ENCODE data around the gene EDEM3.

DNA sequence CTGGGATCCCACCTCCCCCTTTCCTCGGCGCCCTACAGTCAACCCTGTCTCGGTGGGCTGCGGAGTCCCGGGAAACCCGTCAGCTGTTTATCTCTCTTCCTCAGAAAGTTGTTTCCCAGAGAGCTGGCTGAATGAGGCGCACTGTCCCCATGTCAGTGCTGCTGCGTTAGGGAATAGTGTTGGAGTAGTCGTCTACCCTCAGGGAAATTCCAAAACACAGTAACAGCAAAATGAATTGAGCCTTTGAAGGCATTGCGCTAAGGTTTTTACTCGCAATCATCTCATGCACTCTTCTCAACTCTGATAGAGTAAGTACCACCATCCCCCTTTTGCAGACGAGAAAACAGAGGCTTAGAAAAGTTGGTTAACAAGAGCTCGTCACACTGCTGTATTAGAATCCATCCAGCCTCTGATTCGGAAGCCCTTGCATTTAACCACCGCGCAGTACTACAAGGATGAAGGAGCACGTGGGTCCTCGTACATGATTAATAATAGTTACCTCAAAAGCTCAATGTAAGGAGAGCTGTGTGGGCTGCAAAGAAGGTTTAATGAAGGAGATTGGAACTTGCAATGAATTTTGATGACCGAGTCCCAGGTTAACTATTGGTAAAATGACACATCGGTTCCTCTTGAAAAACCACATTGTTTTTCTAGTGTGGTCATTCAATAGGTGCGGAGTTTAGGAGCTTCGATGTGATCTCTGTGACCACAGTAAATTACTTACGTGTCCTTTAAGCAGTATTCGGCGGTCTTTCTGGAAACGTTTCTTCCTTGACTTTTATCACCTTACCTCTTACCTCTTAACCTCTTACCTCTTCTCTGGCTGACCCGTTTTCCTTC is 788 bp upstream of the EDEM3 start:
- no peak for TF ChIP-seq POLR2AphosphoS5 (IDR thresholded peaks at IDR 0.05)
- TF ChIP-seq, protein P1, sequence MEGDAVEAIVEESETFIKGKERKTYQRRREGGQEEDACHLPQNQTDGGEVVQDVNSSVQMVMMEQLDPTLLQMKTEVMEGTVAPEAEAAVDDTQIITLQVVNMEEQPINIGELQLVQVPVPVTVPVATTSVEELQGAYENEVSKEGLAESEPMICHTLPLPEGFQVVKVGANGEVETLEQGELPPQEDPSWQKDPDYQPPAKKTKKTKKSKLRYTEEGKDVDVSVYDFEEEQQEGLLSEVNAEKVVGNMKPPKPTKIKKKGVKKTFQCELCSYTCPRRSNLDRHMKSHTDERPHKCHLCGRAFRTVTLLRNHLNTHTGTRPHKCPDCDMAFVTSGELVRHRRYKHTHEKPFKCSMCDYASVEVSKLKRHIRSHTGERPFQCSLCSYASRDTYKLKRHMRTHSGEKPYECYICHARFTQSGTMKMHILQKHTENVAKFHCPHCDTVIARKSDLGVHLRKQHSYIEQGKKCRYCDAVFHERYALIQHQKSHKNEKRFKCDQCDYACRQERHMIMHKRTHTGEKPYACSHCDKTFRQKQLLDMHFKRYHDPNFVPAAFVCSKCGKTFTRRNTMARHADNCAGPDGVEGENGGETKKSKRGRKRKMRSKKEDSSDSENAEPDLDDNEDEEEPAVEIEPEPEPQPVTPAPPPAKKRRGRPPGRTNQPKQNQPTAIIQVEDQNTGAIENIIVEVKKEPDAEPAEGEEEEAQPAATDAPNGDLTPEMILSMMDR (IDR thresholded peaks at IDR 0.05) = no peak
- no peak for TF ChIP-seq POLR2A (IDR thresholded peaks at IDR 0.05)

Measured in breast epithelium (tissue), 3 donors.